ENCODE data around the gene C11orf98.
"Not testable (repeated sequence)": the region's sequence is repeated elsewhere in the genome, so short reads cannot be mapped to it uniquely, and the experiment has no call there.

The C11orf98 gene

GRCh38 chr11:62682518-62682917, 17.5 kb upstream of the C11orf98 start:
- DNase-seq (ENCODE audit: low spot score) = no peak

GRCh38 chr11:62680825-62681240, 15.8 kb upstream of the C11orf98 start:
- DNase-seq (ENCODE audit: low spot score) = peak; percentile 75

- DNase-seq (ENCODE audit: low spot score) = peak; percentile 90
Observed at GRCh38 chr11:62678770-62679696, 14.0 kb upstream of the C11orf98 start, which contains the start of gene UBXN1. Gene UBXN1 (minus strand): TSS chr11:62679073. CDS start chr11:62678923, 150 bp downstream.

GRCh38 chr11:62678433-62678769, 13.4 kb upstream of the C11orf98 start:
- no peak for DNase-seq (ENCODE audit: low spot score)

DNA sequence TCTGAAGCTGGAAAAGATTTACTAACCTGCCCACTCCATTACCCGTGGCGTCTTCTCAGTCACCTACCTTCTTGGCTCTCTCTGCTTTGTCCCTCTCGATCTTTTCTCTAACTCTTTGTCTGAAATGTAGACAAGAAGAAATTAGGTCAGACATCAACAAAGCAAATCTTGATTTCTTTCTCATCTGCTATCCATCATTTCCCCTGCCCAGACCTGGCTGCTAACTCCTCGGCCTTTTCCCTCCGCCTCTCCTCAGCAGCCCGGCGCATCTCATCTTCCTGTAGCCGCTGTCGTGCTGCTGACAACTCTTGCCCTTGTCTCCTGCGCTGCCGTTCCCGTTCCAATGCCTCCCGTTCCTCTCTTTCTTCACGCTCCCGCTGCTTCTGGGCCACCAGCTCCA, 12.7 kb upstream of the C11orf98 start:
- no peak for DNase-seq (ENCODE audit: low spot score)

DNA sequence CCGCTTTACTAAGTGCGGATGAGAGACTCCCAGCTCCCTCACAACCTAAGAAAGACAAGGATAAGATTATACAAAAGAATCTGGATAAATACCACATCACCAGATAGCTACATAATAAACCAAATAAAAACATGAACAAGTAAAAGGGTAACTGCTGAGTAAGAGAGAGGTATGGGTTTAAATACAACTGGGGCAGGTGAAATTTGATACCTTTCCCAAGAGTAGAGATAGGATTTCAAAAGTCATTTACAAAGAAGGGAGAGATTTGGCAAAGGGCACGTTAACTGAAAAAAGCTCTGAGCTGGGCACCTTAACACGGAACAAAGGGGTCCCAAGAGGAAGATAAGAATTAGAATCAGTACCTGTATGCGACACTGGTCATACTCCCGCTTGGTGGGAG, 12.1 kb upstream of the C11orf98 start:
- DNase-seq (ENCODE audit: low spot score) = no peak

GRCh38 chr11:62676698-62677097, 11.7 kb upstream of the C11orf98 start:
- DNase-seq (ENCODE audit: low spot score) = no peak

DNA sequence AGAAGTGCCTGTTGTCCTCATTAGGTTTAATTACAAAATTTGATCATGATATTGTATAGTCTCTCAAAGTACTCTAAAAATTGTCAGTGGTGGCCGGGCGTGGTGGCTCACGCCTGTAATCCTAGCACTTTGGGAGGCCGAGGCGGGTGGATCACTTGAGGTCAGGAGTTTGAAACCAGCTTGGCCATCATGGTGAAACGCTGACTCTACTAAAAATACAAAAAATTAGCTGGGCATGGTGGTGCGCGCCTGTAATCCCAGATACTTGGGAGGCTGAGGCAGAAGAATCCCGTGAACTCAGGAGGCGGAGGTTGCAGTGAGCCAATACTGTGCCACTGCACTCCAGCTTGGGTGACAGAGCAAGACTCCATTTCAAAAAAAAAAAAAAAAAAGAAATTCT, 10.4 kb upstream of the C11orf98 start:
- not testable (repeated sequence) for DNase-seq (ENCODE audit: low spot score)

GRCh38 chr11:62673196-62673525, 8.2 kb upstream of the C11orf98 start:
- no peak for DNase-seq (ENCODE audit: low spot score)

DNA sequence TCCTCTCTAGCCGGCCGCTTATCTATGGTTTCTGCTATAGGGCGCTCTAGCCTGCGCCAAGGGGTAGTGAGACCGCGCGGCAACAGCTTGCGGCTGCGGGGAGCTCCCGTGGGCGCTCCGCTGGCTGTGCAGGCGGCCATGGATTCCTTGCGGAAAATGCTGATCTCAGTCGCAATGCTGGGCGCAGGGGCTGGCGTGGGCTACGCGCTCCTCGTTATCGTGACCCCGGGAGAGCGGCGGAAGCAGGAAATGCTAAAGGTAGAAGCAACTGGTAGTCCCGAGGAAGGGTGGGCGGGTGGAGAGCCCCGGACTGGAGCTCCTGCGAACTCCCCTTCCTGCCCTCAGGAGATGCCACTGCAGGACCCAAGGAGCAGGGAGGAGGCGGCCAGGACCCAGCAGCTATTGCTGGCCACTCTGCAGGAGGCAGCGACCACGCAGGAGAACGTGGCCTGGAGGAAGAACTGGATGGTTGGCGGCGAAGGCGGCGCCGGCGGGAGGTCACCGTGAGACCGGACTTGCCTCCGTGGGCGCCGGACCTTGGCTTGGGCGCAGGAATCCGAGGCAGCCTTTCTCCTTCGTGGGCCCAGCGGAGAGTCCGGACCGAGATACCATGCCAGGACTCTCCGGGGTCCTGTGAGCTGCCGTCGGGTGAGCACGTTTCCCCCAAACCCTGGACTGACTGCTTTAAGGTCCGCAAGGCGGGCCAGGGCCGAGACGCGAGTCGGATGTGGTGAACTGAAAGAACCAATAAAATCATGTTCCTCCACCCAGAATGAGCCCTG, 6.8 kb upstream of the C11orf98 start, which contains the start of the genes LBHD1 and UQCC3:
Gene LBHD1, minus strand, starts transcription at position 660 of the 782 bp plus-strand sequence. CDS start 2,236 bp downstream, outside the sequence.
Gene UQCC3, plus strand, starts transcription at position 66 of the 782 bp plus-strand sequence. Its CDS starts 73 bp downstream, at position 139.
- DNase-seq (ENCODE audit: low spot score) = peak; percentile 95

GRCh38 chr11:62671236-62671607, 6.2 kb upstream of the C11orf98 start:
- DNase-seq (ENCODE audit: low spot score) = no peak

DNA sequence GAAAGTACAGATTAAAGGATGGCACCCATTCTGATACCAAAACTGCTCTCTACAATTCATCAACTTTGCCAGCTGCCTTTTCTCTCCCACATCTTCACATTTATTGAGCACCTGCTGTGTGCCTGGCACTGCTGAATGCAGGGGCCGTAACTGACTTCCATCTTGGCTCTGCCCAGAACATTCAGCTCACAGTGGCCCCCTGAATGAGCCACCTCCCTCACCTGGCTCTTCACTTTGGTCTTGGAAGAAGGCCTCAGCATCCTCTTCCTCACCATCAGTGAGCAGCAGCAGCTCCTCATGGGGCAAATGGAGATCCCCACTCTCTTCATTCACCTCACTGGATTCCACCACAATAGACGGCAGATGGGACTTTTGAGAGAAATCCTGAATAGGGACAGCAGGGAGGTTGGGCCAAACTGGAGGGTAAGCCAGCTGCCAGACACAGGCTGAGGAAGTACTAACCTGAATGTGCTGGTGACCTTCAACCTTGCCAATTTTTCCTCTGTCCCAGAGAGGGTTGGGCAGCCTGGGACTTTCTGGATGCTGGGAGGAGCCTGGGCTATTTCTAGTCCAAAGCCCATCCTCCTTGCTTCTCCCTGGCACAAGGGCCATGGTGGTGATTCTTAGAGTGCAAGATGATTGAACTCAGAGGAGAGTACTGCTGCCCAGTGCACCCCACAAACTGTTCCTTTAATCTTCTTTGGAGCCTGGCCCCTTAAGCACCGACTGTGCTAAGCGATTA, 4.6 kb upstream of the C11orf98 start:
- DNase-seq (ENCODE audit: low spot score) = no peak

DNA sequence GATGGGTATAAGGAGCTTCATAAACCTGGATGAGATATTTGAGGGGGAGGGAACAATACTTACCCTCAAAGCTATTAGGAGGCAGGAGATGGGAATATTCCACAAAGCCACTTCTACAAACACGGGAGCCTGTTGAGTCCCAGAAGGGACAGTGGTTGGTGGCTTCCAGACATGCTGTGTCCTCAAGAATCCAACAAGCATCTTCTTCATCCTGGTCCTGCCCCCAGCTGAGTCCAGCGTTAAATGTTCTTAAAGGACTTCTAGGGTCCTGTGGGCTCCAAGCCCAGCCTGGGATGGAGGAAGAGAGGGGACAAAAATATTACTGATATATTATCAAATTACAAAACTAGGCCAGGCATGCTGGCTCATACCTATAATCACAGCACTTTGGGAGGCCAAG, 2.5 kb upstream of the C11orf98 start:
- no peak for DNase-seq (ENCODE audit: low spot score)

DNA sequence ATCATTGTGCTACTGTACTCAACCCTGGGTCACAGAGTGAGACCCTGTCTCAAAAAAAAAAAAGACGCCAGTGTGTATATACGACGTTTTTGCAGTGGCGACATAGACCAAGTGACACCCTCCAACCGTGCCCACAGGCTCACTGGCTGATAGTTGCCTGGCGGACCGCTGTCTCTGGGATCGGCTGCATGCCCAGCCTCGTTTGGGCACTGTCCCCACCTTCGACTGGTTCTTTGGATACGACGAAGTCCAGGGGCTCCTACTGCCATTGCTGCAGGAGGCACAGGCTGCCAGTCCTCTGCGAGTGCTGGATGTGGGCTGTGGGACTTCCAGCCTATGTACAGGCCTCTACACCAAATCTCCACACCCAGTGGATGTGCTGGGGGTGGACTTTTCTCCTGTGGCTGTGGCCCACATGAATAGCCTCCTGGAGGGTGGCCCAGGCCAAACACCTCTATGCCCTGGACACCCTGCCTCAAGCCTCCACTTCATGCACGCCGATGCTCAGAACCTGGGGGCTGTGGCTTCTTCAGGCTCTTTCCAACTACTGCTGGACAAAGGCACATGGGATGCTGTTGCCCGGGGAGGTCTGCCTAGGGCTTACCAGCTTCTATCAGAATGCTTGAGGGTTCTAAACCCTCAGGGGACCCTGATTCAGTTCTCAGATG, 1.4 kb upstream of the C11orf98 start:
- DNase-seq (ENCODE audit: low spot score) = no peak

- peak; percentile 71 for DNase-seq (ENCODE audit: low spot score)
Observed at GRCh38 chr11:62665599-62666258, 719 bp upstream of the C11orf98 start.

- peak; percentile 69 for DNase-seq (ENCODE audit: low spot score)
Observed at GRCh38 chr11:62664405-62665074, 470 bp downstream of the C11orf98 start.

- no peak for DNase-seq (ENCODE audit: low spot score)
Observed at GRCh38 chr11:62656796-62657429, 8.1 kb downstream of the C11orf98 start.

DNA sequence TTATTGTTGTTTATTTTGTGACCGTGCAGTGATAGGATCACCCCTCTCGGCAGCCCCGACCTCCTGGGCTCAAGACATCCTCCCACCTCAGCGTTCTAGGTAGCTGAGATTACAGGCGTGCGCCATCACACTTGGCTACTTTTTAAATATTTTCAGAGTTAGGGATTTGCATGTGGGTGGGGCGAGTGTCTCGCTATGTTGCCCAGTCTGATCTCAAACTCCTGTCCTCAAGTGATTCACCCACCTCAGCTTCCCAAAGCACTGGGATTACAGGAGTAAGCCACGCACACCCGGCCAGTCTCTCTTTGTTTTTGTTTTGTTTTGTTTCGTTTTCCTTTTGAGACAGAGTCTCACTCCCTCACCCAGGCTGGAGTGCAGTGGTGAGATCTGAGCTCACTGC, 10.7 kb downstream of the C11orf98 start:
- DNase-seq (ENCODE audit: low spot score) = no peak

DNA sequence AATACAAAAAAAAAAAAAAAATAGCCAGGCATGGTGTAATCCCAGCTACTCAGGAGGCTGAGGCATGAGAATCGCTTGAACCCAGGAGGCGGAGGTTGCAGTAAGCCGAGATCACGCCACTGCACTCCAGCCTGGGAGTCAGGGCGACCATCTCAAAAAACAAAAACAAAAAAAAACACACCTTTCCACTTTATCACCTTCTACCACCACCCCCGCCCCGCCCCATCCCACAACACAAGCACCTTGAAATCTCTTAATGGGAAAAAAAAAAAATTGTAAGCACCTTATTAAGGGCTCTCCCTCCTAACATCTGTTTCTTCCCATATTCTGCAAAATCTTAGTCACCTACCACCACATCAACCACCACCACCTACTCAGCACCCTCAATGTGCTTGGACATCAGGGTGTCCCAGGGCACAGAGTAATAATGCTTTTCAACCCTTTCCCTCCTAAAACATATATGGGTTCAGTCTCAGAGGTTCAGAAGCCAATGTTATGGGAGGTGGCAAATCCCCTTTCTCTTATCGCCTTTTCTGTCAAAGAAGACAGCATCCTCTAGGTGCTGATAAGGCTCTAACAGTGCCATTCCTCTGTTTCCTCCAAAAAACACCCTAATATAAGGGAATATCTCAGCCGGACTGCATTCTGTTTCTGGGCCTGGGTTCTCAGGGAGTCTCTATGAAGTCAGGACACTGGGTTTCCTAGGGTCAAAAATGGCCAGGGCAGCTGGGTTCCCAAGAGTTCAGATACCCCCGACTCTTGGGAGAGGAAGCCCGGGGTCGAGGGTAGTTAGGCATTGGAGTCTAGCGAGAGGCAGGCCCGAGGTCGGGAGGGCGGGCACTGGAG, 12.6 kb downstream of the C11orf98 start:
- DNase-seq (ENCODE audit: low spot score) = no peak
